ENCODE measurements around the gene COG7. TPM values are rescaled to one million over a fixed set of nuclear protein-coding genes. Genes with fewer than 3 reads are reported as not detected.
A peak's percentile ranks its signal among the peaks of the same experiment; 100 is the strongest.

COG7 gene
- total RNA-seq, 1 experiment from 2014 or later = 13.5 TPM

DNA sequence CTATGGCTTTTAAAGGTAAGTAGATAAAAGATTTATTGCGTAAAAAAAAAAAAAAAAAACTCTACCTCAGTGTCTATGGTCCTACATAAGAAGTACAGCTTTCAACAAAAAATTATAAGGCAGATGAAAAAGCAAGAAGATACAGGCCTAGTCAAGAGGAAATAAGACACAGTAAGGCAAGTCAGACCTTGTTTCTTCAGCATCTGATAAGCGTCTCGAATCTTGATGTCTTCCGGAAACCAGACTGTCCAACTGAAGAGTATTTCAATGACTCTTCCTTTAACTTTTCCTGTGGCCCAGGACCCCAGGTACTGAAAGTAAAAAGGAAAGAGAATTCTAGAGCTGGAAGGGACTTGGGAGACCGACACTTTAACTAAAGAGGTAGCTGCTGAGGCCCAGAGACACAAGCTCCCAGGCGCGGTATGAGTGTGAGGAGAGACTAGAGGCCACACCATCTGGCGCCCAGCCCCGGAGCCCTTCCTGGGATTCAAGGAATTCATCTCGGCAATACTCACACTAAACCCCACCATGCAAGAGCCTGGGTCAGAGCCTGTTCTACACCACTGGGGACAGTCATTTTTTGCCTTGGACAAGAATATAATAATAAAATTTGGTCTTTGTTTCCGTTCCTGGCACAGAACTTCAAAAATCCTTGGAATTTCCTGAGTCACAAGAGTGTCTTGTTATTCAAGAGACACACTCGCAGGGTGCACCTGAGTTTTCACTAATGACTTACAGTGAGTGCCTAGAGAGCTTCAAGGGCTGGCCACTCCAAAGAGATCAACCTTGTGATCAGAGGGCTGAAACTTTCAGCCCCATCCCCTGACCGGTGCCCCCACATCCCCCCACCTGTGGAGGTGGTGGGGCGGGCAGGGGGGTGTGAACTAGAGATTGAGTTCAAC is 38.8 kb upstream of the COG7 start:
- Histone ChIP-seq H3K4me3 (ENCODE audit: low read length) (no peak overlapping the region), H3K27ac (ENCODE audit: low read length) (no peak overlapping the region), H3K36me3 (ENCODE audit: low read depth, low read length) (peaks cover 22% of the 10 kb centered on the region; the same call in 1 of the 2 replicates), H3K9me2 (replicated peaks; ENCODE audit: low read length) (no peaks in the 10 kb centered on the region), H3K27me3 (ENCODE audit: low read length) (no peaks in the 10 kb centered on the region), H3K4me2 (ENCODE audit: low read length) (no peak overlapping the region), H3K4me1 (ENCODE audit: insufficient read depth, low read length) (peaks cover 14% of the 10 kb centered on the region), H3K79me2 (ENCODE audit: low read length) (no peaks in the 10 kb centered on the region), H4K20me1 (ENCODE audit: low read length) (no peaks in the 10 kb centered on the region), H3F3A (ENCODE audit: low read length, unreplicated experiment) (no peaks in the 10 kb centered on the region), H2AFZ (ENCODE audit: low read length) (no peak overlapping the region), H3K9ac (ENCODE audit: low read length) (no peak overlapping the region), H3K9me3 (ENCODE audit: low read length) (no peaks in the 10 kb centered on the region)
- ChIA-PET POLR2A (ENCODE audit: unreplicated experiment) (no interaction called here), CTCF (interaction anchor here (0.6 kb wide), 1 partner anchor 692 kb away, joined by 3 read pairs; no protein-coding TSS in a partner anchor)
- DNase-seq (peak; percentile 69), ATAC-seq (peak; percentile 89)
- TF ChIP-seq EZH2phosphoT487 (IDR thresholded peaks at IDR 0.05; ENCODE audit: borderline replicate concordance, low read length) (no peak), EZH2 (IDR thresholded peaks at IDR 0.05; ENCODE audit: low read length, unreplicated experiment) (no peak)
- TF ChIP-seq, protein P1, sequence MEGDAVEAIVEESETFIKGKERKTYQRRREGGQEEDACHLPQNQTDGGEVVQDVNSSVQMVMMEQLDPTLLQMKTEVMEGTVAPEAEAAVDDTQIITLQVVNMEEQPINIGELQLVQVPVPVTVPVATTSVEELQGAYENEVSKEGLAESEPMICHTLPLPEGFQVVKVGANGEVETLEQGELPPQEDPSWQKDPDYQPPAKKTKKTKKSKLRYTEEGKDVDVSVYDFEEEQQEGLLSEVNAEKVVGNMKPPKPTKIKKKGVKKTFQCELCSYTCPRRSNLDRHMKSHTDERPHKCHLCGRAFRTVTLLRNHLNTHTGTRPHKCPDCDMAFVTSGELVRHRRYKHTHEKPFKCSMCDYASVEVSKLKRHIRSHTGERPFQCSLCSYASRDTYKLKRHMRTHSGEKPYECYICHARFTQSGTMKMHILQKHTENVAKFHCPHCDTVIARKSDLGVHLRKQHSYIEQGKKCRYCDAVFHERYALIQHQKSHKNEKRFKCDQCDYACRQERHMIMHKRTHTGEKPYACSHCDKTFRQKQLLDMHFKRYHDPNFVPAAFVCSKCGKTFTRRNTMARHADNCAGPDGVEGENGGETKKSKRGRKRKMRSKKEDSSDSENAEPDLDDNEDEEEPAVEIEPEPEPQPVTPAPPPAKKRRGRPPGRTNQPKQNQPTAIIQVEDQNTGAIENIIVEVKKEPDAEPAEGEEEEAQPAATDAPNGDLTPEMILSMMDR (conservative IDR thresholded peaks at IDR 0.05; ENCODE audit: low read depth, low read length) = no peak
- intact Hi-C loops (cut with micrococcal nuclease) = no loop called here
- BruUV-seq (replicated peaks) = no TSS peak

DNA sequence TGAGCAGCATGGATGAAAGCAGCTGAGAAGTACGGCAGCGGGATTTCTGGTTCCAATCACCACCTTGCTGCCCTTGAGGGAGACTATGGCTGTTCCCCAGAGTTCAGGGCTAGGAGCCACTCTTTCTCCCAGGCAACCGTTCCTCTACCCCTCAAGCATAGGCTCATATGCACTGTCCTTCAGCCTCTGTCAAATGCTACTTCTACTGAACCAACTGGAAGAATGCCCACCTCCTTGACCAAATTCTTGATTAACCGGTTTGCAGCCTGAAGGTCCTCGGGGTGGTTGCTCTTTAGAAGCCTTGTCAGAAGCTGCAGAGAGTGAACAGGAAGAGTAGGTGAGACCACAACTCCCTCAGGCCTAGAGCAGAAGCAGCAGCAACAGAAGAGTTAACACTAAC is 33.5 kb upstream of the COG7 start:
- no TSS peak for BruUV-seq (replicated peaks)
- no peak for TF ChIP-seq EZH2phosphoT487 (IDR thresholded peaks at IDR 0.05; ENCODE audit: borderline replicate concordance, low read length)
- no peak for TF ChIP-seq EZH2 (IDR thresholded peaks at IDR 0.05; ENCODE audit: low read length, unreplicated experiment)
- TF ChIP-seq, protein P1 (conservative IDR thresholded peaks at IDR 0.05; ENCODE audit: low read depth, low read length) = no peak

DNA sequence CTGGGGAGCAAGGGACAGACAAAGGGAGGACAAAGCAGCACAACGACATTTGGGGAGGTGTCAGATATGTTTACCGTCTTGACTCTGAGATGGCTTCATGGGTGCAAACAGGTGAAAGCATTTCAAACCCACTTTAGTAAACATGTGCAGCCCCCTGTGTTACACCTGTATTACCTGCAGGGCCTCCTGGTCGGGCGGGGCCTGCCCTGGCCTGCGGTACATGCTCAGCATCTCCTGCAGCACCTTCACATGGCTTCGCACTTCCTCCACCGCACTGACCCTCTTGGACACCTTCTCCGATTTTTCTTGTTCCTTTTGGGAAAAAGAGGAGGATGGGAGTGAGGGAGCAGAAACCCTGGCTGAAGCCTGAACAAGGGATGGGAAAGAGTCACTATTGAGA is 32.9 kb upstream of the COG7 start:
- H3K36me3 ChIP-seq (ENCODE audit: low read depth, low read length) = peaks cover 23% of the 10 kb centered on the region
- no peak overlapping the region for H3K9ac ChIP-seq (ENCODE audit: low read length)
- no peaks in the 10 kb centered on the region for H3K4me1 ChIP-seq (ENCODE audit: insufficient read depth, low read length)
- H3K9me3 ChIP-seq (ENCODE audit: low read length) = no peaks in the 10 kb centered on the region
- H3F3A ChIP-seq (ENCODE audit: low read length, unreplicated experiment) = no peaks in the 10 kb centered on the region
- H3K27me3 ChIP-seq (ENCODE audit: low read length) = no peaks in the 10 kb centered on the region
- intact Hi-C loops (cut with micrococcal nuclease) = no loop called here
- H3K27ac ChIP-seq (ENCODE audit: low read length) = no peak overlapping the region
- ATAC-seq (no peak), DNase-seq (no peak)
- no peak overlapping the region for H3K4me2 ChIP-seq (ENCODE audit: low read length)
- H3K9me2 ChIP-seq (replicated peaks; ENCODE audit: low read length) = no peaks in the 10 kb centered on the region
- no peaks in the 10 kb centered on the region for H4K20me1 ChIP-seq (ENCODE audit: low read length)
- ChIA-PET POLR2A (ENCODE audit: unreplicated experiment) (no interaction called here), CTCF (no interaction called here)
- no TSS peak for BruUV-seq (replicated peaks)
- H3K79me2 ChIP-seq (ENCODE audit: low read length) = no peaks in the 10 kb centered on the region
- H3K4me3 ChIP-seq (ENCODE audit: low read length) = no peak overlapping the region
- TF ChIP-seq EZH2 (IDR thresholded peaks at IDR 0.05; ENCODE audit: low read length, unreplicated experiment) = no peak
- TF ChIP-seq, protein P1 (conservative IDR thresholded peaks at IDR 0.05; ENCODE audit: low read depth, low read length) = no peak
- no peak for TF ChIP-seq EZH2phosphoT487 (IDR thresholded peaks at IDR 0.05; ENCODE audit: borderline replicate concordance, low read length)
- H2AFZ ChIP-seq (ENCODE audit: low read length) = no peak overlapping the region

More for the DNA sequence above, 33.5 kb upstream of the COG7 start:
- no peaks in the 10 kb centered on the region for H3K27me3 ChIP-seq (ENCODE audit: low read length)
- H3K9ac ChIP-seq (ENCODE audit: low read length) = no peak overlapping the region
- H3K4me1 ChIP-seq (ENCODE audit: insufficient read depth, low read length) = peaks cover under 1% of the 10 kb centered on the region; the same call in 1 of the 2 replicates
- peaks cover 29% of the 10 kb centered on the region for H3K36me3 ChIP-seq (ENCODE audit: low read depth, low read length)
- no peaks in the 10 kb centered on the region for H3K9me3 ChIP-seq (ENCODE audit: low read length)
- no peak overlapping the region for H3K27ac ChIP-seq (ENCODE audit: low read length)
- H4K20me1 ChIP-seq (ENCODE audit: low read length) = no peaks in the 10 kb centered on the region
- ChIA-PET CTCF (no interaction called here), POLR2A (ENCODE audit: unreplicated experiment) (no interaction called here)
- intact Hi-C loops (cut with micrococcal nuclease) = no loop called here
- H3K79me2 ChIP-seq (ENCODE audit: low read length) = no peaks in the 10 kb centered on the region
- no peak overlapping the region for H3K4me2 ChIP-seq (ENCODE audit: low read length)
- no peaks in the 10 kb centered on the region for H3F3A ChIP-seq (ENCODE audit: low read length, unreplicated experiment)
- no peak; the same call in 1 of the 2 replicates for ATAC-seq
- H2AFZ ChIP-seq (ENCODE audit: low read length) = no peak overlapping the region
- H3K9me2 ChIP-seq (replicated peaks; ENCODE audit: low read length) = no peaks in the 10 kb centered on the region
- no peak overlapping the region for H3K4me3 ChIP-seq (ENCODE audit: low read length)
- peak; percentile 61 for DNase-seq
